ENCODE data around the gene ZNF575. TPM values are rescaled to one million over a fixed set of nuclear protein-coding genes. Genes with fewer than 3 reads are reported as not detected.

Gene ZNF575
- total RNA-seq, 1 donor from 2014 or later = 0.72 TPM

- H3K27ac Mint-ChIP-seq (ENCODE audit: unreplicated experiment) = no peak overlapping the region
- H3K36me3 Mint-ChIP-seq (ENCODE audit: low read depth) = no peaks in the 10 kb centered on the region
- H3K4me3 Mint-ChIP-seq = no peak overlapping the region
- TF ChIP-seq, protein P1, sequence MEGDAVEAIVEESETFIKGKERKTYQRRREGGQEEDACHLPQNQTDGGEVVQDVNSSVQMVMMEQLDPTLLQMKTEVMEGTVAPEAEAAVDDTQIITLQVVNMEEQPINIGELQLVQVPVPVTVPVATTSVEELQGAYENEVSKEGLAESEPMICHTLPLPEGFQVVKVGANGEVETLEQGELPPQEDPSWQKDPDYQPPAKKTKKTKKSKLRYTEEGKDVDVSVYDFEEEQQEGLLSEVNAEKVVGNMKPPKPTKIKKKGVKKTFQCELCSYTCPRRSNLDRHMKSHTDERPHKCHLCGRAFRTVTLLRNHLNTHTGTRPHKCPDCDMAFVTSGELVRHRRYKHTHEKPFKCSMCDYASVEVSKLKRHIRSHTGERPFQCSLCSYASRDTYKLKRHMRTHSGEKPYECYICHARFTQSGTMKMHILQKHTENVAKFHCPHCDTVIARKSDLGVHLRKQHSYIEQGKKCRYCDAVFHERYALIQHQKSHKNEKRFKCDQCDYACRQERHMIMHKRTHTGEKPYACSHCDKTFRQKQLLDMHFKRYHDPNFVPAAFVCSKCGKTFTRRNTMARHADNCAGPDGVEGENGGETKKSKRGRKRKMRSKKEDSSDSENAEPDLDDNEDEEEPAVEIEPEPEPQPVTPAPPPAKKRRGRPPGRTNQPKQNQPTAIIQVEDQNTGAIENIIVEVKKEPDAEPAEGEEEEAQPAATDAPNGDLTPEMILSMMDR (conservative IDR thresholded peaks at IDR 0.05) = no peak
- H3K4me1 Mint-ChIP-seq = no peaks in the 10 kb centered on the region
- H3K27me3 Mint-ChIP-seq (ENCODE audit: low read depth) = no peaks in the 10 kb centered on the region
- H3K9me3 Mint-ChIP-seq = no peaks in the 10 kb centered on the region
- no peak for DNase-seq (ENCODE audit: low read depth, low spot score)
Measured at GRCh38 chr19:43489310-43489709, 43.7 kb upstream of the ZNF575 start.

- no peak for DNase-seq (ENCODE audit: low read depth, low spot score)
- H3K27ac Mint-ChIP-seq (ENCODE audit: unreplicated experiment) = no peak overlapping the region
- no peak overlapping the region for H3K4me3 Mint-ChIP-seq
- H3K27me3 Mint-ChIP-seq (ENCODE audit: low read depth) = no peaks in the 10 kb centered on the region
- no peaks in the 10 kb centered on the region for H3K4me1 Mint-ChIP-seq
- TF ChIP-seq, protein P1 (conservative IDR thresholded peaks at IDR 0.05) = no peak
- H3K36me3 Mint-ChIP-seq (ENCODE audit: low read depth) = no peaks in the 10 kb centered on the region
- no peaks in the 10 kb centered on the region for H3K9me3 Mint-ChIP-seq
Measured at GRCh38 chr19:43489979-43490599, 42.9 kb upstream of the ZNF575 start.

DNA sequence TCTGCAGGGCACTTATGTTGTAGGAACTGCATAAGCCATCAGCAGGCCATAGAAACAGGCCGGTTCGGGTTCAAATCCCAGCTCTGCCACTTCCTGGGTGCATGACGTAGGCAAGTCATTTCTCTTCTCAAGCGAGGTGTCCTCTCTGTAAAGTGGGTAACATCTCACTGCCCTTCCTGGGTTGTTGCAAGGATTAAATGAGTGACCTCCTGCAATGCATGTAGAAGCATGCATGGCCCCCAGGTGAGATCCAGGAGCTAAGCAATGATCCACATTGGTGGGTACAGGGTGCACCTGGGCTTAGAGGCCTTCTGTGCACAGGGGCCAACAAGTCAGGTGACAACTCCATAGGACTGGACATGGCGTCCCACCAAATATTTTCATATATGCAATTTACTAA, 42.2 kb upstream of the ZNF575 start:
- H3K27me3 Mint-ChIP-seq (ENCODE audit: low read depth) = no peaks in the 10 kb centered on the region
- no peak overlapping the region for H3K27ac Mint-ChIP-seq (ENCODE audit: unreplicated experiment)
- H3K4me3 Mint-ChIP-seq = no peak overlapping the region
- no peaks in the 10 kb centered on the region for H3K9me3 Mint-ChIP-seq
- no peaks in the 10 kb centered on the region for H3K36me3 Mint-ChIP-seq (ENCODE audit: low read depth)
- H3K4me1 Mint-ChIP-seq = no peaks in the 10 kb centered on the region
- no peak for DNase-seq (ENCODE audit: low read depth, low spot score)
- TF ChIP-seq, protein P1 (conservative IDR thresholded peaks at IDR 0.05) = no peak

GRCh38 chr19:43495082-43495481, 37.9 kb upstream of the ZNF575 start:
- no peaks in the 10 kb centered on the region for H3K27me3 Mint-ChIP-seq (ENCODE audit: low read depth)
- H3K4me3 Mint-ChIP-seq = no peak overlapping the region
- TF ChIP-seq, protein P1 (conservative IDR thresholded peaks at IDR 0.05) = no peak
- no peak for DNase-seq (ENCODE audit: low read depth, low spot score)
- no peaks in the 10 kb centered on the region for H3K4me1 Mint-ChIP-seq
- no peaks in the 10 kb centered on the region for H3K36me3 Mint-ChIP-seq (ENCODE audit: low read depth)
- H3K27ac Mint-ChIP-seq (ENCODE audit: unreplicated experiment) = no peak overlapping the region
- no peaks in the 10 kb centered on the region for H3K9me3 Mint-ChIP-seq

DNA sequence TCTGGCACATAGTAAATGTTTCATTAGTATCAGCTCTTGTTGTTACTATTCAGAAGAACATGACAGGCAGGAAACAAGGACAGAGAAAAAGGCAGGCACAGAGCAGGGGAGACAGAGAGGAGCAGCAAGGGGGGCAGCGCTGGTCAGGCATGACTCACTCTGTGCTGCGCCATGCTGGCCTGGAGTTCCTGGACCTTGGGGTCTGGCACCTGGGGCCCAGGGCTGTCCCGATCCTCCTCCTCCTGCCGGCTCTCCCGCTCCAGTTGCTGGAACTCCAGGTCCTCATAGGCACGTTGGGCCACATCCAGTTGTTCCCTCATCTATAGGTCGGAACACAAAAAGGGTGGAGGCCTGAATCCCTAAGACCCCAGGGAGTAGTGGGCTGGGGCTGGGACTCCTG, 36.0 kb upstream of the ZNF575 start:
- no peak for DNase-seq (ENCODE audit: low read depth, low spot score)
- no peaks in the 10 kb centered on the region for H3K36me3 Mint-ChIP-seq (ENCODE audit: low read depth)
- no peaks in the 10 kb centered on the region for H3K9me3 Mint-ChIP-seq
- TF ChIP-seq, protein P1 (conservative IDR thresholded peaks at IDR 0.05) = no peak
- H3K4me3 Mint-ChIP-seq = no peak overlapping the region
- no peak overlapping the region for H3K27ac Mint-ChIP-seq (ENCODE audit: unreplicated experiment)
- no peaks in the 10 kb centered on the region for H3K27me3 Mint-ChIP-seq (ENCODE audit: low read depth)
- H3K4me1 Mint-ChIP-seq = no peaks in the 10 kb centered on the region

All from neural crest cell (in vitro differentiated cells).